ENCODE results near the gene GPC5.

DNA sequence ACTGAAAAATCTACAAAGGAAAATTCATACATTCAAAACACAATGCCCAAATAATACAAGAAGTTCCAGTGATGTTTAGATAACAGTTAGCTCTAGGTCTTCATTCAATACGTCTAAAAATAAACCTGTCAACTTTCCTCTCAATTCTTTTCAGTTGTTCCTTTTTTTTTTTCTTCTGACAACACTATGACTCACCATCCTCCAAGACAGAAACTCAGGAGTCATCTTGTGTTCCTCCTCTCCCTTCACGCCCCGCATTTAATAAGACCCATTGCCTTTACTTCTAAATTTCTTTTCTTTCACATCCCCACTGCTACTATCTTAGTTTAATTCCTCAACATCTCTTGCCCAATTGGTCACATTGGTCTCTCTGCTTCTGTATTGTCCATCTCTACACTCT is 759.9 kb downstream of the GPC5 start:
- TF ChIP-seq, protein P1, sequence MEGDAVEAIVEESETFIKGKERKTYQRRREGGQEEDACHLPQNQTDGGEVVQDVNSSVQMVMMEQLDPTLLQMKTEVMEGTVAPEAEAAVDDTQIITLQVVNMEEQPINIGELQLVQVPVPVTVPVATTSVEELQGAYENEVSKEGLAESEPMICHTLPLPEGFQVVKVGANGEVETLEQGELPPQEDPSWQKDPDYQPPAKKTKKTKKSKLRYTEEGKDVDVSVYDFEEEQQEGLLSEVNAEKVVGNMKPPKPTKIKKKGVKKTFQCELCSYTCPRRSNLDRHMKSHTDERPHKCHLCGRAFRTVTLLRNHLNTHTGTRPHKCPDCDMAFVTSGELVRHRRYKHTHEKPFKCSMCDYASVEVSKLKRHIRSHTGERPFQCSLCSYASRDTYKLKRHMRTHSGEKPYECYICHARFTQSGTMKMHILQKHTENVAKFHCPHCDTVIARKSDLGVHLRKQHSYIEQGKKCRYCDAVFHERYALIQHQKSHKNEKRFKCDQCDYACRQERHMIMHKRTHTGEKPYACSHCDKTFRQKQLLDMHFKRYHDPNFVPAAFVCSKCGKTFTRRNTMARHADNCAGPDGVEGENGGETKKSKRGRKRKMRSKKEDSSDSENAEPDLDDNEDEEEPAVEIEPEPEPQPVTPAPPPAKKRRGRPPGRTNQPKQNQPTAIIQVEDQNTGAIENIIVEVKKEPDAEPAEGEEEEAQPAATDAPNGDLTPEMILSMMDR (IDR thresholded peaks at IDR 0.05 in 8 of 11, conservative IDR thresholded peaks at IDR 0.05 in 3 of 11) = no peak
- no peak for TF ChIP-seq POLR2AphosphoS5 (IDR thresholded peaks at IDR 0.05)

Data from spleen (tissue), 7 donors.